Head of caudate nucleus (tissue), 42 donors: Measurements from ENCODE around the gene FOXL1.

Source experiments
- DNase-seq, 42 donors: peaks; one replicate each; pipeline versions ENCODE4 v3.0.0 to v3.0.0-alpha.2; 2020 to 2021; ENCODE audit warnings: mixed read lengths in 7 of 42
- intact Hi-C: fragments of 100-400 bp; cut with DNase I; formaldehyde crosslinking; loops from one replicate; pipeline ENCODE4 v1.15.0; 2022

Gene FOXL1

GRCh38 chr16:86545954-86546637 is 32.3 kb upstream of the FOXL1 start:
- DNase-seq: peak in 1 of 42 donors; percentile 28
- intact Hi-C loops: no loop called here

- DNase-seq: no peak
- intact Hi-C loops: no loop called here
Observed at GRCh38 chr16:86546638-86547013, 31.7 kb upstream of the FOXL1 start.

- intact Hi-C loops: no loop called here
- DNase-seq: no peak
Observed at GRCh38 chr16:86547286-86547685, 31.1 kb upstream of the FOXL1 start.

GRCh38 chr16:86549076-86549892 is 29.1 kb upstream of the FOXL1 start:
- intact Hi-C loops: no loop called here
- DNase-seq: no peak

GRCh38 chr16:86549893-86550190 is 28.5 kb upstream of the FOXL1 start:
- DNase-seq: no peak
- intact Hi-C loops: loop anchor here (10.0 kb wide), 1 partner anchor 835 kb away; the partner anchor contains the start of gene FBXO31

GRCh38 chr16:86550281-86550680 is 28.1 kb upstream of the FOXL1 start:
- no peak for DNase-seq
- intact Hi-C loops: loop anchor here (10.0 kb wide), 1 partner anchor 835 kb away; the partner anchor contains the start of gene FBXO31

GRCh38 chr16:86553356-86553755 is 25.0 kb upstream of the FOXL1 start:
- DNase-seq: no peak
- intact Hi-C loops: loop anchor here (10.0 kb wide), 1 partner anchor 831 kb away; the partner anchor contains the start of gene FBXO31

GRCh38 chr16:86554599-86554916 is 23.8 kb upstream of the FOXL1 start:
- intact Hi-C loops: loop anchor here (10.0 kb wide), 1 partner anchor 830 kb away; the partner anchor contains the start of gene FBXO31
- no peak for DNase-seq

GRCh38 chr16:86554917-86555703 is 23.2 kb upstream of the FOXL1 start, which contains the start of gene MTHFSD:
Gene MTHFSD, minus strand, starts transcription at chr16:86555235. Its CDS starts 51 bp downstream, at chr16:86555184.
- intact Hi-C loops: loop anchor here (10.0 kb wide), 1 partner anchor 830 kb away; the partner anchor contains the start of gene FBXO31
- DNase-seq: peak; percentile 74 to 97 (median 92)

GRCh38 chr16:86555704-86556075 is 22.7 kb upstream of the FOXL1 start:
- intact Hi-C loops: loop anchor here (10.0 kb wide), 1 partner anchor 829 kb away; the partner anchor contains the start of gene FBXO31
- DNase-seq: peak in 14 of 42 donors; percentile 15 to 54 (median 32)

- intact Hi-C loops: loop anchor here (10.0 kb wide), 1 partner anchor 828 kb away; the partner anchor contains the start of gene FBXO31
- no peak for DNase-seq
Observed at GRCh38 chr16:86556576-86556975, 21.8 kb upstream of the FOXL1 start.

- intact Hi-C loops: loop anchor here (10.0 kb wide), 1 partner anchor 827 kb away; the partner anchor contains the start of gene FBXO31
- DNase-seq: no peak
Observed at GRCh38 chr16:86557587-86557986, 20.8 kb upstream of the FOXL1 start.

GRCh38 chr16:86558355-86559193 is 19.8 kb upstream of the FOXL1 start:
- intact Hi-C loops: loop anchor here (10.0 kb wide), 1 partner anchor 826 kb away; the partner anchor contains the start of gene FBXO31
- no peak for DNase-seq

- intact Hi-C loops: loop anchor here (5.0 to 10.0 kb wide), 3 partner anchors 502 to 825 kb away; partner anchors contain the start of gene FBXO31
Observed at GRCh38 chr16:86559802-86560305, 18.5 kb upstream of the FOXL1 start.

GRCh38 chr16:86562356-86562755 is 16.0 kb upstream of the FOXL1 start:
- DNase-seq: no peak
- intact Hi-C loops: loop anchor here (5.0 kb wide), 2 partner anchors 500 to 715 kb away; no protein-coding TSS in a partner anchor

More at GRCh38 chr16:86559802-86560305, 18.5 kb upstream of the FOXL1 start:
- DNase-seq: no peak

GRCh38 chr16:86563469-86564345 is 14.6 kb upstream of the FOXL1 start:
- intact Hi-C loops: loop anchor here (5.0 kb wide), 2 partner anchors 499 to 714 kb away; no protein-coding TSS in a partner anchor
- peak; percentile 80 to 96 (median 91) for DNase-seq

- intact Hi-C loops: no loop called here
- DNase-seq: no peak
Observed at GRCh38 chr16:86565181-86565631, 13.1 kb upstream of the FOXL1 start.
